CD4-positive, alpha-beta T cell (primary cell): ENCODE measurements around the gene PARD3B. TPM values are rescaled to one million over a fixed set of nuclear protein-coding genes. Genes with fewer than 3 reads are reported as not detected.

ENCODE experiments used
- ATAC-seq: fragments of 200-7000 bp; cut with Tn5 transposase; one replicate; pipeline ENCODE4 v1.10.0; 2022; ENCODE audit warnings: mild to moderate bottlenecking; ENCODE audit not compliant: poor library complexity
- CTCF ChIA-PET: fragments of 350-600 bp; sonication (Branson Sonifier 250); formaldehyde crosslinking; loops from one replicate; lab custom pipeline; 2021; ENCODE audit warnings: antibody characterized with exemption, inconsistent platforms; lab: Charles Lee
- POLR2A ChIA-PET: fragments of 350-600 bp; sonication (Branson Sonifier 250); formaldehyde crosslinking; loops from one replicate; lab custom pipeline; 2021; ENCODE audit warnings: antibody characterized with exemption, inconsistent platforms; lab: Charles Lee
- DNase-seq, 14 experiments: peaks; one replicate each; pipeline ENCODE4 v3.0.0-alpha.2; 2013 to 2020; ENCODE audit warnings: mixed read lengths in 2 of 14
- H3K27ac ChIP-seq, 2 donors: one replicate each; pipeline versions ENCODE4 v1.5.1 to v1.7.0; 2013; ENCODE audit warnings: low read length in 2 of 2, low read depth in 1 of 2, mild to moderate bottlenecking in 1 of 2
- H3K27me3 ChIP-seq, 2 experiments: 1 replicate in 1 of 2; 2 replicates in 1 of 2; pipeline versions ENCODE4 v1.6.1 to v1.7.0; 2013; ENCODE audit warnings: low read length in 2 of 2, control low read depth in 1 of 2, mild to moderate bottlenecking in 1 of 2, moderate library complexity in 1 of 2; ENCODE audit not compliant: insufficient read depth in 2 of 2, control insufficient read depth in 1 of 2
- H3K36me3 ChIP-seq: one replicate; pipeline ENCODE4 v1.6.1; 2013; ENCODE audit warnings: low read length, control low read depth; ENCODE audit not compliant: insufficient read depth
- H3K4me1 ChIP-seq: one replicate; pipeline ENCODE4 v1.6.1; 2013; ENCODE audit warnings: low read length, control low read depth; ENCODE audit not compliant: insufficient read depth
- H3K4me3 ChIP-seq: one replicate; pipeline ENCODE4 v1.5.1; 2013; ENCODE audit warnings: mild to moderate bottlenecking, low read length, moderate library complexity
- H3K9me3 ChIP-seq, 2 experiments: 1 replicate in 1 of 2; 2 replicates in 1 of 2; pipeline versions ENCODE4 v1.6.1 to v1.7.0; 2013; ENCODE audit warnings: low read length in 2 of 2, mild to moderate bottlenecking in 2 of 2, control low read depth in 1 of 2, moderate library complexity in 1 of 2; ENCODE audit not compliant: control insufficient read depth in 1 of 2, insufficient read depth in 1 of 2
- H3K27ac Mint-ChIP-seq: one replicate; pipeline ENCODE4 v1.8.0; 2020; ENCODE audit warnings: mixed read lengths
- H3K27me3 Mint-ChIP-seq: one replicate; pipeline ENCODE4 v1.8.0; 2021; ENCODE audit warnings: mixed read lengths
- H3K36me3 Mint-ChIP-seq: one replicate; pipeline ENCODE4 v1.8.0; 2021; ENCODE audit warnings: low read depth, mixed read lengths
- H3K4me1 Mint-ChIP-seq: one replicate; pipeline ENCODE4 v1.8.0; 2021; ENCODE audit warnings: low read depth, mixed read lengths
- H3K4me3 Mint-ChIP-seq: one replicate; pipeline ENCODE4 v1.8.0; 2020; ENCODE audit warnings: mild to moderate bottlenecking, mixed read lengths
- H3K9me3 Mint-ChIP-seq: one replicate; pipeline ENCODE4 v1.8.0; 2020; ENCODE audit warnings: mixed read lengths
- intact Hi-C, 2 experiments: fragments of 100-400 bp; cut with DNase I in 1 of 2; cut with micrococcal nuclease in 1 of 2; formaldehyde crosslinking; loops; one replicate each; pipeline versions ENCODE4 v1.15.1 to v1.9.0; 2023 to 2025; cut with DNase I, micrococcal nuclease
- total RNA-seq, 174 experiments: library from RNA in 2 of 174; stranded (reverse) in 2 of 174; gene quantifications; one replicate each; pipeline ENCODE4 v1.2.3 and lab custom pipeline; 2021 to 2026
- TF ChIP-seq, protein P1 (sequence below): fragments of 200-600 bp; IDR thresholded peaks from one replicate; pipeline ENCODE4 v1.8.0; 2022; ENCODE audit warnings: antibody characterized with exemption, mild to moderate bottlenecking

Gene PARD3B
- total RNA-seq, 2 experiments from 2014 or later, result 0.87 to 1.9 TPM

DNA sequence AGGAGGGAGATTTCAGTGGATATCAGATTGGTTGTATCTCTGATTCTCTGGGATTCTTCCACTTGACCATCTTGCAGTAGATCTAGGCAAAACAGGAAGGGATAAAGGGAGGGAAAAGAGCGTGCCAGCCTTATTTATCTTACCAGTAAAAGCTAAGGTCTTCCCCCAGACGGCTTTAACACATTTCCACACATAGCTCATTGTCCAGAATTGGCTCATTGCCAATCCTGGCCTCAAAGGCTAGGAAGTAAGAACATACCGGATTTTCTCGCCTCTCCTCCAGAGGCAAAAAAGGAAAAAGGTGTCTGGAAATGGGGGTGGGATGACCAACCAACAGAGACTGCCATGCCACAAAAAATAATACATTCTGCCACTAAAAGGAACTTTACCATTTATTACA lies 725.4 kb downstream of the PARD3B start:
- CTCF ChIA-PET, result no interaction called here
- intact Hi-C loops, result no loop called here
- no peak overlapping the region for H3K27ac ChIP-seq

DNA sequence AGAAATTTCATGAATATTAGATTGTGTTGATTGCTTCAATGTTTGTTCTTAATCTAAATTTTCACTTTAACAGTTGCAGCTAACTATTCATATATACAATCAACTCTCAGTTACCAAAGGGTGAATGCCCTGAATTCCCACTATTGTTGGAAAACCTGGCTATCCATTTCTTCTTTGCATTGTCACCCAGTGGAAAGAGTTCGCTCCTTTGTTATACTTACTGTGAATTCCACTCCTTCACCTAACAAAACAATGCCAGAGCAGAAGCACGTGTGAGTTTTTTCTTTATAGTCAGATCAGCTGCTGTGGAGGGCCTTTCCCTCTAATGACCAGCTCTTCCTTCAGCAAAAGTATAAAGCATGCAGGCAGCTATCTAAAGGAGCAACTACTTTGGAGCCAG lies 727.9 kb downstream of the PARD3B start:
- POLR2A ChIA-PET, result no interaction called here
- DNase-seq, result no peak
- Mint-ChIP-seq H3K36me3 (no peaks in the 10 kb centered on the region), H3K9me3 (no peaks in the 10 kb centered on the region), H3K4me3 (no peak overlapping the region), H3K27ac (no peak overlapping the region), H3K4me1 (no peaks in the 10 kb centered on the region), H3K27me3 (no peaks in the 10 kb centered on the region)
- intact Hi-C loops, result no loop called here
- no peaks in the 10 kb centered on the region for H3K9me3 ChIP-seq
- H3K36me3 ChIP-seq, result no peaks in the 10 kb centered on the region
- CTCF ChIA-PET, result no interaction called here
- no peak for ATAC-seq
- TF ChIP-seq, protein P1, sequence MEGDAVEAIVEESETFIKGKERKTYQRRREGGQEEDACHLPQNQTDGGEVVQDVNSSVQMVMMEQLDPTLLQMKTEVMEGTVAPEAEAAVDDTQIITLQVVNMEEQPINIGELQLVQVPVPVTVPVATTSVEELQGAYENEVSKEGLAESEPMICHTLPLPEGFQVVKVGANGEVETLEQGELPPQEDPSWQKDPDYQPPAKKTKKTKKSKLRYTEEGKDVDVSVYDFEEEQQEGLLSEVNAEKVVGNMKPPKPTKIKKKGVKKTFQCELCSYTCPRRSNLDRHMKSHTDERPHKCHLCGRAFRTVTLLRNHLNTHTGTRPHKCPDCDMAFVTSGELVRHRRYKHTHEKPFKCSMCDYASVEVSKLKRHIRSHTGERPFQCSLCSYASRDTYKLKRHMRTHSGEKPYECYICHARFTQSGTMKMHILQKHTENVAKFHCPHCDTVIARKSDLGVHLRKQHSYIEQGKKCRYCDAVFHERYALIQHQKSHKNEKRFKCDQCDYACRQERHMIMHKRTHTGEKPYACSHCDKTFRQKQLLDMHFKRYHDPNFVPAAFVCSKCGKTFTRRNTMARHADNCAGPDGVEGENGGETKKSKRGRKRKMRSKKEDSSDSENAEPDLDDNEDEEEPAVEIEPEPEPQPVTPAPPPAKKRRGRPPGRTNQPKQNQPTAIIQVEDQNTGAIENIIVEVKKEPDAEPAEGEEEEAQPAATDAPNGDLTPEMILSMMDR, result no peak
- H3K27ac ChIP-seq, result no peak overlapping the region
- H3K4me3 ChIP-seq, result no peak overlapping the region
- H3K27me3 ChIP-seq, result no peaks in the 10 kb centered on the region
- H3K4me1 ChIP-seq, result no peaks in the 10 kb centered on the region

More for the DNA sequence above, 725.4 kb downstream of the PARD3B start:
- Histone ChIP-seq H3K36me3 (no peaks in the 10 kb centered on the region), H3K4me1 (no peaks in the 10 kb centered on the region), H3K9me3 (no peaks in the 10 kb centered on the region), H3K4me3 (no peak overlapping the region), H3K27me3 (no peaks in the 10 kb centered on the region)
- TF ChIP-seq, protein P1, result no peak
- H3K4me1 Mint-ChIP-seq, result no peaks in the 10 kb centered on the region
- no peak overlapping the region for H3K27ac Mint-ChIP-seq
- POLR2A ChIA-PET, result no interaction called here
- no peaks in the 10 kb centered on the region for H3K36me3 Mint-ChIP-seq
- H3K9me3 Mint-ChIP-seq, result no peaks in the 10 kb centered on the region
- H3K27me3 Mint-ChIP-seq, result peaks cover 5% of the 10 kb centered on the region
- ATAC-seq, result no peak
- no peak for DNase-seq
- H3K4me3 Mint-ChIP-seq, result no peak overlapping the region

DNA sequence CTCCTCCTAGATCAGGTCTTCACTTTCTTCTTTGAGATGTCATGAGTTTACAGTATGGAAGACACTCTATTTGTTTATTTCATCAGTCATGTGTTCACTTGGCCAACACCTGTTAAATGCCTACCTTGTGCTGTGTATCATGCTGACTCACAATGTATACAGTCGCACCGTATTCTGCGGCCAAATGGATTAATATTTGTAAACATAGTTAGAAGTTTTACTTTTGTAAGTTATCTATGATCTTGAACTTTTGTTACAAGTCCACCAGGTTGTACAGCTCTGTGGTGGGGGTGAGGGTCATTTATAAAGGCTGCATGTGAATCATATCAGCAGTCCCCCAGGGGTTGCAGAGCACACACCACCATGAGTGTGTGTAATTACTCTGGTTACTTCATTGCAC lies 728.4 kb downstream of the PARD3B start:
- H3K27ac Mint-ChIP-seq, result no peak overlapping the region
- H3K4me1 Mint-ChIP-seq, result no peaks in the 10 kb centered on the region
- Histone ChIP-seq H3K36me3 (no peaks in the 10 kb centered on the region), H3K27ac (no peak overlapping the region), H3K27me3 (no peaks in the 10 kb centered on the region), H3K4me1 (no peaks in the 10 kb centered on the region), H3K4me3 (no peak overlapping the region), H3K9me3 (no peaks in the 10 kb centered on the region)
- no peaks in the 10 kb centered on the region for H3K9me3 Mint-ChIP-seq
- ATAC-seq (no peak), DNase-seq (no peak)
- H3K4me3 Mint-ChIP-seq, result no peak overlapping the region
- ChIA-PET POLR2A (no interaction called here), CTCF (no interaction called here)
- H3K27me3 Mint-ChIP-seq, result no peaks in the 10 kb centered on the region
- TF ChIP-seq, protein P1, result no peak
- no peaks in the 10 kb centered on the region for H3K36me3 Mint-ChIP-seq
- intact Hi-C loops, result no loop called here
